Measurements from ENCODE around the gene ABCC1.

ABCC1 gene

GRCh38 chr16:16050106-16050505 is 100.7 kb downstream of the ABCC1 start:
- Histone ChIP-seq H3K36me3 (replicated peaks; ENCODE audit: low read depth, low read length) (peaks cover 68% of the 10 kb centered on the region), H2AFZ (ENCODE audit: low read depth, low read length) (no peak overlapping the region), H3K4me3 (ENCODE audit: low read length) (no peak overlapping the region), H3K27ac (ENCODE audit: low read length) (no peak overlapping the region), H3K79me2 (ENCODE audit: low read length) (no peaks in the 10 kb centered on the region), H3K27me3 (ENCODE audit: low read depth, low read length) (no peaks in the 10 kb centered on the region), H3K4me2 (ENCODE audit: low read length) (no peak overlapping the region), H3K4me1 (ENCODE audit: low read length) (peaks cover 8% of the 10 kb centered on the region; the same call in 1 of the 2 replicates), H3K9me3 (ENCODE audit: insufficient read depth, low read length) (no peaks in the 10 kb centered on the region), H4K20me1 (ENCODE audit: insufficient read depth, low read length) (0 out of 2 replicates have a peak, but pooled peaks cover 2% of the 10 kb centered on the region), H3K9ac (ENCODE audit: low read length) (no peak overlapping the region)
- no peak for TF ChIP-seq CTCF (IDR thresholded peaks at IDR 0.05; ENCODE audit: low read depth, low read length)
- TF ChIP-seq EZH2phosphoT487 (IDR thresholded peaks at IDR 0.05; ENCODE audit: low read depth), result no peak

GRCh38 chr16:16051132-16051531 is 101.7 kb downstream of the ABCC1 start:
- peaks cover 62% of the 10 kb centered on the region for H3K36me3 ChIP-seq (replicated peaks; ENCODE audit: low read depth, low read length)
- H4K20me1 ChIP-seq (ENCODE audit: insufficient read depth, low read length), result 0 out of 2 replicates have a peak, but pooled peaks cover 2% of the 10 kb centered on the region
- H2AFZ ChIP-seq (ENCODE audit: low read depth, low read length), result no peak overlapping the region
- H3K79me2 ChIP-seq (ENCODE audit: low read length), result no peaks in the 10 kb centered on the region
- H3K9me3 ChIP-seq (ENCODE audit: insufficient read depth, low read length), result no peaks in the 10 kb centered on the region
- no peaks in the 10 kb centered on the region for H3K27me3 ChIP-seq (ENCODE audit: low read depth, low read length)
- no peak overlapping the region for H3K4me2 ChIP-seq (ENCODE audit: low read length)
- no peak overlapping the region for H3K27ac ChIP-seq (ENCODE audit: low read length)
- no peak for TF ChIP-seq CTCF (IDR thresholded peaks at IDR 0.05; ENCODE audit: low read depth, low read length)
- no peak for TF ChIP-seq EZH2phosphoT487 (IDR thresholded peaks at IDR 0.05; ENCODE audit: low read depth)
- H3K9ac ChIP-seq (ENCODE audit: low read length), result no peak overlapping the region
- no peak overlapping the region for H3K4me3 ChIP-seq (ENCODE audit: low read length)
- H3K4me1 ChIP-seq (ENCODE audit: low read length), result no peaks in the 10 kb centered on the region

GRCh38 chr16:16052916-16053315 is 103.5 kb downstream of the ABCC1 start:
- Histone ChIP-seq H4K20me1 (ENCODE audit: insufficient read depth, low read length) (0 out of 2 replicates have a peak, but pooled peaks cover 2% of the 10 kb centered on the region), H3K27ac (ENCODE audit: low read length) (no peak overlapping the region), H3K4me1 (ENCODE audit: low read length) (no peaks in the 10 kb centered on the region), H3K4me3 (ENCODE audit: low read length) (no peak overlapping the region), H3K9ac (ENCODE audit: low read length) (no peak overlapping the region), H3K9me3 (ENCODE audit: insufficient read depth, low read length) (no peaks in the 10 kb centered on the region), H3K79me2 (ENCODE audit: low read length) (no peaks in the 10 kb centered on the region), H3K4me2 (ENCODE audit: low read length) (no peak overlapping the region), H3K27me3 (ENCODE audit: low read depth, low read length) (no peaks in the 10 kb centered on the region), H3K36me3 (replicated peaks; ENCODE audit: low read depth, low read length) (peaks cover 58% of the 10 kb centered on the region), H2AFZ (ENCODE audit: low read depth, low read length) (no peak overlapping the region)
- TF ChIP-seq CTCF (IDR thresholded peaks at IDR 0.05; ENCODE audit: low read depth, low read length) (no peak), EZH2phosphoT487 (IDR thresholded peaks at IDR 0.05; ENCODE audit: low read depth) (no peak)

- no peaks in the 10 kb centered on the region for H3K9me3 ChIP-seq (ENCODE audit: insufficient read depth, low read length)
- H3K9ac ChIP-seq (ENCODE audit: low read length), result no peak overlapping the region
- H3K79me2 ChIP-seq (ENCODE audit: low read length), result no peaks in the 10 kb centered on the region
- H4K20me1 ChIP-seq (ENCODE audit: insufficient read depth, low read length), result 0 out of 2 replicates have a peak, but pooled peaks cover 2% of the 10 kb centered on the region
- peaks cover 50% of the 10 kb centered on the region for H3K36me3 ChIP-seq (replicated peaks; ENCODE audit: low read depth, low read length)
- TF ChIP-seq CTCF (IDR thresholded peaks at IDR 0.05; ENCODE audit: low read depth, low read length) (no peak), EZH2phosphoT487 (IDR thresholded peaks at IDR 0.05; ENCODE audit: low read depth) (no peak)
- no peak overlapping the region for H3K4me3 ChIP-seq (ENCODE audit: low read length)
- no peaks in the 10 kb centered on the region for H3K4me1 ChIP-seq (ENCODE audit: low read length)
- H3K4me2 ChIP-seq (ENCODE audit: low read length), result no peak overlapping the region
- H3K27me3 ChIP-seq (ENCODE audit: low read depth, low read length), result no peaks in the 10 kb centered on the region
- H2AFZ ChIP-seq (ENCODE audit: low read depth, low read length), result no peak overlapping the region
- no peak overlapping the region for H3K27ac ChIP-seq (ENCODE audit: low read length)
These were observed 107.7 kb downstream of the ABCC1 start for GRCh38 chr16:16057102-16057501.
